C4-2B (cell line): ENCODE measurements around the gene HNRNPR.
"Not testable (repeated sequence)": the region's sequence is repeated elsewhere in the genome, so short reads cannot be mapped to it uniquely, and the experiment has no call there.

Experiments
- H3K27ac ChIP-seq: fragments of 450-650 bp; 2 replicates; pipeline ENCODE4 v1.5.1; 2017
- CTCF ChIP-seq: fragments of 450-650 bp; conservative IDR thresholded peaks from 2 replicates; pipeline ENCODE4 v1.5.1; 2017; ENCODE audit warnings: mild to moderate bottlenecking
- ZFX ChIP-seq: fragments of 450-650 bp; IDR thresholded peaks from 2 replicates; pipeline ENCODE4 v1.6.1; 2017

HNRNPR gene

DNA sequence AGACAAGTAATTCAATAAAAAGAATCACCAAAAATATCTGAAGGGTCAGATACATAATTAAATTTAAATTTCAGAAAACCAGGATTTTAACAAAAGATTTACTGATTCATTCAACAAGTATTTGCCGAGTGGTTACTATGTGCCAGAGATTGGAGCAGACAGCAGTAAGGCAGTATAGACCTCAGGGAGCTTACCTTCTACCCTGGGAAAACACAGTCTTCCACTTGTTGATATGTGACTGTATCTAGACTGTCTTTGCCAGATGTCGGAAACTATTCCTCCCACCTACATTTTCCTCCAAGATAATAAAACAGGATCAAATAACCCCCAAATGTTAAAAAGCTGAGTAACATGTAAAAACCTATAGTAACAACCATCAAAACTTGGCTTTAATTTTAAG, 6.2 kb downstream of the HNRNPR start:
- TF ChIP-seq ZFX: no peak
- no peak for TF ChIP-seq CTCF
- no peak overlapping the region for H3K27ac ChIP-seq

GRCh38 chr1:23331713-23332112, 12.4 kb downstream of the HNRNPR start:
- no peak overlapping the region for H3K27ac ChIP-seq
- TF ChIP-seq ZFX (no peak), CTCF (no peak)

DNA sequence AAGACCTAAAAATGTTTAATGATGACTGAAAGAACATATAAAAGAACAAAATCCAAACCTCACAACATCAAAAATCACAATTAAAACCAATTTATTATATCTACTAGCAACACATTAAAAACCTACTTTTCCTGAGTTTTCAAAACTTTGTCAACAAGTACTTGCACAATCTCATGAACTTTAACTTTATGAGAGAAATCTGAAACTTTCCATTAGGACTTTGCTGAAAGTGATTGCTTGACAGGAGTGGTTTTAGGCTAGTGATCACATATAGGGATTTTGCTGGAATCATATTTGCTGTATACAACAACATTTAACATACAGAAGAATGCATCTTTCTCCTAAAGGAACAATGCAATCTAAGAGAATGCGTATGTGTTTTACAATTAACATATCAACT, 13.2 kb downstream of the HNRNPR start:
- H3K27ac ChIP-seq: no peak overlapping the region
- no peak for TF ChIP-seq CTCF
- no peak for TF ChIP-seq ZFX

- TF ChIP-seq CTCF: no peak
- TF ChIP-seq ZFX: no peak
Measured at GRCh38 chr1:23325393-23325792, 18.7 kb downstream of the HNRNPR start.

GRCh38 chr1:23322770-23323169, 21.3 kb downstream of the HNRNPR start:
- no peak for TF ChIP-seq ZFX

More at GRCh38 chr1:23325393-23325792, 18.7 kb downstream of the HNRNPR start:
- no peak overlapping the region for H3K27ac ChIP-seq

DNA sequence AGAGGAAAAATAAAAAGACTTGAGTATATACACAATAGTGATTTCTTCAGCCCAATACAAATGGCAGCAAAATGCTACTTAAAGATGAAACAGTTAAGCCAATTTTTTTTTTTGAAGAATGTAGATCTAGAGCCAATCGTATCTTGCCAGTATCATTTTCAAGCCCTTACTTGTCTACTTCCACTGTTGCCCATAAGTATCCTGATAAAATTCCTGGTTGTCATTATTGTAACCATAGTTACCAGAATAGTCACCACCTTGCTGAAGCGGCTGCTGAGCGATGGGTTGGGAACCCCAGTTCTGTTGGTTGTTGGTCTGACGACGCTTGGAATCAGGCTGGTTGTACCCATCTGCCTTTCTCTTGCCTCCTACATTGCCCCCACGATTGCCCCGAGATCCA, 33.8 kb downstream of the HNRNPR start:
- H3K27ac ChIP-seq: not testable (repeated sequence)

More at GRCh38 chr1:23322770-23323169, 21.3 kb downstream of the HNRNPR start:
- no peak overlapping the region for H3K27ac ChIP-seq

DNA sequence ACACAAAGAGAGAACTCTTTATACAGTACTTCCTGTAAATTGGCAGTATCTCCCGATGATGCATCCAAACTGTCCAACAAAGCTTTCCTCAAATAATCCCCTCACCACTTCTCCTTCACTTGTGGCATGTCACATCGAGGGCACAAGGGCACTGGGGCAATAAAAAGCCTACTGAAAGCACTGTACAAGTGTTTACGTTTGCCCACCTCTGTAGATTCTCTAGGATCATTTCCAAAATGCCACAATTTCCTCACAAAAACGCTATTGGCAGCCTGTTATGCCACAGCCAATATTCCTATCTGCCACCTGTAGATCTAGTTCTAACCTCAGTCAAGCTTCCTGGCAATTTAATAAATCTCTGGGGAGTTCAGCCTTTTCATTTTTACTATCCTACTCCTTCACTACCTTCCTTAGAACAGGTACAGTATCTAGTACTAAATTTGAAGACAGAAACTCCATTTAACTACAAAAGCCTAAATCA, 39.9 kb downstream of the HNRNPR start:
- no peak for TF ChIP-seq CTCF
- no peak for TF ChIP-seq ZFX
- no peak overlapping the region for H3K27ac ChIP-seq

GRCh38 chr1:23303524-23303923, 40.6 kb downstream of the HNRNPR start:
- TF ChIP-seq CTCF: no peak
- no peak for TF ChIP-seq ZFX
- H3K27ac ChIP-seq: no peak overlapping the region
